HG03521 (cell line): ENCODE measurements around the gene C2CD5.

Experiments
- ATAC-seq: cut with Tn5 transposase; IDR thresholded peaks from one replicate; pipeline ENCODE4 v1.9.1; 2021; ENCODE audit warnings: mild to moderate bottlenecking, moderate library complexity; ENCODE audit not compliant: unreplicated experiment

Gene C2CD5

GRCh38 chr12:22415342-22416309, 128.7 kb downstream of the C2CD5 start:
- ATAC-seq: no peak

GRCh38 chr12:22414742-22415141, 129.6 kb downstream of the C2CD5 start:
- ATAC-seq: no peak

- ATAC-seq: no peak
Measured at GRCh38 chr12:22413592-22413991, 130.8 kb downstream of the C2CD5 start.

GRCh38 chr12:22412581-22412980, 131.8 kb downstream of the C2CD5 start:
- ATAC-seq: no peak

GRCh38 chr12:22410486-22410885, 133.9 kb downstream of the C2CD5 start:
- ATAC-seq: no peak

GRCh38 chr12:22409377-22410164, 134.8 kb downstream of the C2CD5 start:
- ATAC-seq: peak; percentile 92

- peak; percentile 5 for ATAC-seq
Measured at GRCh38 chr12:22408610-22409376, 135.5 kb downstream of the C2CD5 start.

GRCh38 chr12:22407397-22407796, 136.9 kb downstream of the C2CD5 start:
- no peak for ATAC-seq

GRCh38 chr12:22406627-22407026, 137.7 kb downstream of the C2CD5 start:
- ATAC-seq: peak; percentile 34

- ATAC-seq: no peak
Measured at GRCh38 chr12:22399464-22400180, 144.7 kb downstream of the C2CD5 start.
